CD14-positive monocyte (primary cell): ENCODE measurements around the gene OSBPL9. TPM values are rescaled to one million over a fixed set of nuclear protein-coding genes. Genes with fewer than 3 reads are reported as not detected.

Source experiments
- DNase-seq, 3 donors: peaks; one replicate each; pipeline ENCODE4 v3.0.0-alpha.2; 2011 to 2022
- H2AFZ ChIP-seq: 2 replicates; pipeline ENCODE4 v1.6.0; 2012; ENCODE audit warnings: mild to moderate bottlenecking, low read depth, low read length, inconsistent platforms; ENCODE audit not compliant: insufficient read depth, poor library complexity, severe bottlenecking
- H3K27ac ChIP-seq, 2 donors: 1 replicate in 1 of 2; 2 replicates in 1 of 2; pipeline ENCODE4 v1.5.1; 2012 to 2013; ENCODE audit warnings: low read length in 2 of 2, control low read depth in 1 of 2, inconsistent platforms in 1 of 2, low read depth in 1 of 2, mild to moderate bottlenecking in 1 of 2
- H3K27me3 ChIP-seq, 2 donors: one replicate each; pipeline versions ENCODE4 v1.6.0 to v1.6.1; 2011 to 2013; ENCODE audit warnings: low read length in 2 of 2; ENCODE audit not compliant: control insufficient read depth in 2 of 2, insufficient read depth in 2 of 2
- H3K36me3 ChIP-seq, 2 donors: replicated peaks in 1 of 2; 1 replicate in 1 of 2; 2 replicates in 1 of 2; pipeline versions ENCODE4 v1.5.1 to v1.6.1; 2012 to 2013; ENCODE audit warnings: low read length in 2 of 2, control low read depth in 1 of 2, inconsistent platforms in 1 of 2, mild to moderate bottlenecking in 1 of 2; ENCODE audit not compliant: insufficient read depth in 2 of 2, control insufficient read depth in 1 of 2
- H3K4me1 ChIP-seq, 2 donors: 1 replicate in 1 of 2; 2 replicates in 1 of 2; pipeline versions ENCODE4 v1.5.1 to v1.6.1; 2012 to 2013; ENCODE audit warnings: low read length in 2 of 2, control low read depth in 1 of 2, inconsistent platforms in 1 of 2, mild to moderate bottlenecking in 1 of 2, moderate library complexity in 1 of 2; ENCODE audit not compliant: insufficient read depth in 2 of 2, control insufficient read depth in 1 of 2
- H3K4me2 ChIP-seq: replicated peaks from 2 replicates; pipeline ENCODE3; 2012; ENCODE audit warnings: low read length, moderate library complexity, mild to moderate bottlenecking; ENCODE audit not compliant: poor library complexity, severe bottlenecking; ENCODE audit errors: extremely low read depth
- H3K4me3 ChIP-seq, 3 experiments: fragments of 200-600 bp in 1 of 3; sonication (generic) in 1 of 3; replicated peaks in 1 of 3; 1 replicate in 2 of 3; 2 replicates in 1 of 3; pipeline ENCODE4 v1.5.1; 2011 to 2013; ENCODE audit warnings: low read length in 3 of 3, mild to moderate bottlenecking in 3 of 3, control low read depth in 2 of 3, low read depth in 2 of 3, inconsistent platforms in 1 of 3, moderate library complexity in 1 of 3
- H3K79me2 ChIP-seq: 2 replicates; pipeline ENCODE4 v1.6.0; 2012; ENCODE audit warnings: mild to moderate bottlenecking, control low read depth, inconsistent platforms, low read length, moderate library complexity; ENCODE audit not compliant: insufficient read depth
- H3K9ac ChIP-seq: 2 replicates; pipeline ENCODE4 v1.6.0; 2017; ENCODE audit warnings: low read length, mild to moderate bottlenecking; ENCODE audit not compliant: insufficient read depth, poor library complexity, severe bottlenecking
- H3K9me3 ChIP-seq, 2 donors: replicated peaks in 1 of 2; 1 replicate in 1 of 2; 2 replicates in 1 of 2; pipeline versions ENCODE4 v1.5.1 to v1.6.1; 2012 to 2013; ENCODE audit warnings: low read length in 2 of 2, control low read depth in 1 of 2; ENCODE audit not compliant: control insufficient read depth in 1 of 2, insufficient read depth in 1 of 2
- H4K20me1 ChIP-seq: 2 replicates; pipeline ENCODE4 v1.6.0; 2012; ENCODE audit warnings: mild to moderate bottlenecking, low read length, control low read depth, moderate library complexity; ENCODE audit not compliant: insufficient read depth
- H3K27ac Mint-ChIP-seq, 7 donors: one replicate each; pipeline ENCODE4 v1.8.0; 2020; ENCODE audit warnings: mild to moderate bottlenecking in 7 of 7, mixed read lengths in 7 of 7, moderate library complexity in 6 of 7, inconsistent platforms in 2 of 7
- H3K27me3 Mint-ChIP-seq, 3 donors: one replicate each; pipeline ENCODE4 v1.8.0; 2021 to 2022; ENCODE audit warnings: low read depth in 3 of 3, mild to moderate bottlenecking in 3 of 3, mixed read lengths in 3 of 3, moderate library complexity in 3 of 3, inconsistent platforms in 1 of 3
- H3K36me3 Mint-ChIP-seq, 2 donors: one replicate each; pipeline ENCODE4 v1.8.0; 2020; ENCODE audit warnings: mixed read lengths in 2 of 2, inconsistent platforms in 1 of 2, mild to moderate bottlenecking in 1 of 2
- H3K4me1 Mint-ChIP-seq: one replicate; pipeline ENCODE4 v1.8.0; 2020; ENCODE audit warnings: mild to moderate bottlenecking, mixed read lengths
- H3K4me3 Mint-ChIP-seq, 2 donors: one replicate each; pipeline ENCODE4 v1.8.0; 2020; ENCODE audit warnings: mild to moderate bottlenecking in 2 of 2, mixed read lengths in 2 of 2, moderate library complexity in 1 of 2
- H3K9me3 Mint-ChIP-seq, 7 donors: one replicate each; pipeline ENCODE4 v1.8.0; 2020 to 2022; ENCODE audit warnings: mixed read lengths in 7 of 7, mild to moderate bottlenecking in 6 of 7, moderate library complexity in 6 of 7, inconsistent platforms in 2 of 7
- CTCF ChIP-seq: fragments of 200-600 bp; IDR thresholded peaks from one replicate; pipeline ENCODE4 v1.8.0; 2022; ENCODE audit warnings: antibody characterized with exemption, mild to moderate bottlenecking
- WGBS: methylation state at CpG from one replicate; pipeline ENCODE4 v1.1.5; 2013; ENCODE audit warnings: missing lambda C conversion rate; ENCODE audit not compliant: insufficient coverage; 5-methylcytosine and 5-hydroxymethylcytosine counted together
- intact Hi-C, 2 donors: fragments of 100-400 bp; cut with micrococcal nuclease; formaldehyde crosslinking; loops; one replicate each; pipeline versions ENCODE4 v1.15.0 to v1.15.1; 2023
- polyA plus RNA-seq, 3 donors: library from polyadenylated mRNA; depleted of rRNA in 1 of 3; unstranded in 2 of 3; stranded (reverse) in 1 of 3; fragments of 300-500 nt in 2 of 3; fragments of >200 nt in 1 of 3; fragmentation: Illumina TruSeq in 2 of 3; gene quantifications; 1 replicate in 2 of 3; 2 replicates in 1 of 3; pipeline ENCODE4 v1.2.3, GENCODE V29; 2012 to 2021

OSBPL9 gene
- polyA plus RNA-seq, 3 donors, result 22.2 to 41.4 (median 31.3) TPM

- Histone ChIP-seq H4K20me1 (peaks cover 41% of the 10 kb centered on the region), H3K79me2 (peaks cover 41% of the 10 kb centered on the region), H3K9ac (no peak overlapping the region), H3K36me3 (no peaks in the 10 kb centered on the region), H2AFZ (no peak overlapping the region), H3K9me3 (no peaks in the 10 kb centered on the region), H3K27ac (no peak overlapping the region), H3K4me1 (no peaks in the 10 kb centered on the region), H3K4me2 (no peak overlapping the region), H3K4me3 (no peak overlapping the region), H3K27me3 (no peaks in the 10 kb centered on the region)
- Mint-ChIP-seq H3K9me3 (peaks cover 0 to 5% (median 2%) of the 10 kb centered on the region in 7 donors), H3K36me3 (peaks cover 6 to 7% of the 10 kb centered on the region in 2 donors), H3K27me3 (no peaks in the 10 kb centered on the region), H3K4me1 (peaks cover 21% of the 10 kb centered on the region), H3K27ac (no peak overlapping the region), H3K4me3 (no peak overlapping the region)
- no peak for TF ChIP-seq CTCF
- intact Hi-C loops, result no loop called here
- no peak for DNase-seq
- no CpG with 5 or more reads among the region's 3 CpGs for WGBS
These were observed 121.8 kb downstream of the OSBPL9 start for GRCh38 chr1:51738681-51739080.

- WGBS, result no CpG with 5 or more reads among the region's 3 CpGs
- Mint-ChIP-seq H3K9me3 (peaks cover 0 to 5% (median 2%) of the 10 kb centered on the region in 7 donors), H3K36me3 (peaks cover 7 to 8% of the 10 kb centered on the region in 2 donors), H3K4me1 (peaks cover 11% of the 10 kb centered on the region), H3K4me3 (no peak overlapping the region), H3K27me3 (no peaks in the 10 kb centered on the region), H3K27ac (no peak overlapping the region)
- DNase-seq, result no peak
- intact Hi-C loops, result loop anchor here in 1 of 2 donors (10.0 kb wide), 1 partner anchor 106 kb away; no protein-coding TSS in a partner anchor
- Histone ChIP-seq H3K4me3 (no peak overlapping the region), H3K9me3 (no peaks in the 10 kb centered on the region), H3K36me3 (peaks cover 0 to under 1% of the 10 kb centered on the region in 2 donors), H2AFZ (no peak overlapping the region), H3K27ac (no peak overlapping the region), H3K4me1 (no peaks in the 10 kb centered on the region), H3K79me2 (peaks cover 26% of the 10 kb centered on the region), H4K20me1 (peaks cover 23% of the 10 kb centered on the region), H3K4me2 (no peak overlapping the region), H3K27me3 (no peaks in the 10 kb centered on the region), H3K9ac (no peak overlapping the region)
- TF ChIP-seq CTCF, result no peak
These were observed 123.8 kb downstream of the OSBPL9 start for GRCh38 chr1:51740652-51741051.
